ENCODE data around the gene CADM4. TPM values are rescaled to one million over a fixed set of nuclear protein-coding genes. Genes with fewer than 3 reads are reported as not detected.

Gene CADM4
- total RNA-seq, 1 donor from 2014 or later = 21.9 TPM

- no peak for TF ChIP-seq CTCF (IDR thresholded peaks at IDR 0.05; ENCODE audit: insufficient read depth, low read length, poor library complexity, severe bottlenecking)
Observed at GRCh38 chr19:43631491-43631890, 8.2 kb downstream of the CADM4 start.

GRCh38 chr19:43628646-43629326, 10.9 kb downstream of the CADM4 start:
- Histone ChIP-seq H3K27me3 (ENCODE audit: control insufficient read depth, insufficient read depth, low read length) (no peaks in the 10 kb centered on the region), H3K36me3 (ENCODE audit: control insufficient read depth, insufficient read depth, low read length) (no peaks in the 10 kb centered on the region), H3K4me3 (ENCODE audit: low read depth, low read length) (no peak overlapping the region)
- no peak for DNase-seq (ENCODE audit: low read depth)
- no peak for TF ChIP-seq CTCF (IDR thresholded peaks at IDR 0.05; ENCODE audit: insufficient read depth, low read length, poor library complexity, severe bottlenecking)

More at GRCh38 chr19:43631491-43631890, 8.2 kb downstream of the CADM4 start:
- Histone ChIP-seq H3K4me3 (ENCODE audit: low read depth, low read length) (no peak overlapping the region), H3K36me3 (ENCODE audit: control insufficient read depth, insufficient read depth, low read length) (no peaks in the 10 kb centered on the region), H3K27me3 (ENCODE audit: control insufficient read depth, insufficient read depth, low read length) (no peaks in the 10 kb centered on the region)
- no peak for DNase-seq (ENCODE audit: low read depth)

GRCh38 chr19:43626838-43627237, 12.8 kb downstream of the CADM4 start:
- no peaks in the 10 kb centered on the region for H3K36me3 ChIP-seq (ENCODE audit: control insufficient read depth, insufficient read depth, low read length)
- no peaks in the 10 kb centered on the region for H3K27me3 ChIP-seq (ENCODE audit: control insufficient read depth, insufficient read depth, low read length)
- no peak for DNase-seq (ENCODE audit: low read depth)
- no peak for TF ChIP-seq CTCF (IDR thresholded peaks at IDR 0.05; ENCODE audit: insufficient read depth, low read length, poor library complexity, severe bottlenecking)
- H3K4me3 ChIP-seq (ENCODE audit: low read depth, low read length) = no peak overlapping the region

GRCh38 chr19:43625918-43626579, 13.6 kb downstream of the CADM4 start:
- no peak overlapping the region for H3K4me3 ChIP-seq (ENCODE audit: low read depth, low read length)
- H3K36me3 ChIP-seq (ENCODE audit: control insufficient read depth, insufficient read depth, low read length) = no peaks in the 10 kb centered on the region
- no peak for DNase-seq (ENCODE audit: low read depth)
- H3K27me3 ChIP-seq (ENCODE audit: control insufficient read depth, insufficient read depth, low read length) = no peaks in the 10 kb centered on the region
- no peak for TF ChIP-seq CTCF (IDR thresholded peaks at IDR 0.05; ENCODE audit: insufficient read depth, low read length, poor library complexity, severe bottlenecking)

- no peaks in the 10 kb centered on the region for H3K36me3 ChIP-seq (ENCODE audit: control insufficient read depth, insufficient read depth, low read length)
- no peak for DNase-seq (ENCODE audit: low read depth)
- H3K4me3 ChIP-seq (ENCODE audit: low read depth, low read length) = no peak overlapping the region
- H3K27me3 ChIP-seq (ENCODE audit: control insufficient read depth, insufficient read depth, low read length) = no peaks in the 10 kb centered on the region
- no peak for TF ChIP-seq CTCF (IDR thresholded peaks at IDR 0.05; ENCODE audit: insufficient read depth, low read length, poor library complexity, severe bottlenecking)
Observed at GRCh38 chr19:43624933-43625332, 14.7 kb downstream of the CADM4 start.
